Measurements from ENCODE around the gene BCL10. TPM values are rescaled to one million over a fixed set of nuclear protein-coding genes. Genes with fewer than 3 reads are reported as not detected.

The BCL10 gene
- total RNA-seq, 2 experiments from 2014 or later, result 30.6 to 32.3 TPM

- TF ChIP-seq, protein P1, sequence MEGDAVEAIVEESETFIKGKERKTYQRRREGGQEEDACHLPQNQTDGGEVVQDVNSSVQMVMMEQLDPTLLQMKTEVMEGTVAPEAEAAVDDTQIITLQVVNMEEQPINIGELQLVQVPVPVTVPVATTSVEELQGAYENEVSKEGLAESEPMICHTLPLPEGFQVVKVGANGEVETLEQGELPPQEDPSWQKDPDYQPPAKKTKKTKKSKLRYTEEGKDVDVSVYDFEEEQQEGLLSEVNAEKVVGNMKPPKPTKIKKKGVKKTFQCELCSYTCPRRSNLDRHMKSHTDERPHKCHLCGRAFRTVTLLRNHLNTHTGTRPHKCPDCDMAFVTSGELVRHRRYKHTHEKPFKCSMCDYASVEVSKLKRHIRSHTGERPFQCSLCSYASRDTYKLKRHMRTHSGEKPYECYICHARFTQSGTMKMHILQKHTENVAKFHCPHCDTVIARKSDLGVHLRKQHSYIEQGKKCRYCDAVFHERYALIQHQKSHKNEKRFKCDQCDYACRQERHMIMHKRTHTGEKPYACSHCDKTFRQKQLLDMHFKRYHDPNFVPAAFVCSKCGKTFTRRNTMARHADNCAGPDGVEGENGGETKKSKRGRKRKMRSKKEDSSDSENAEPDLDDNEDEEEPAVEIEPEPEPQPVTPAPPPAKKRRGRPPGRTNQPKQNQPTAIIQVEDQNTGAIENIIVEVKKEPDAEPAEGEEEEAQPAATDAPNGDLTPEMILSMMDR (IDR thresholded peaks at IDR 0.05), result no peak
- Mint-ChIP-seq H3K9me3 (no peaks in the 10 kb centered on the region), H3K27ac (peak overlapping the region; percentile 47), H3K4me3 (peak overlapping the region; percentile 35), H3K4me1 (ENCODE audit: low read depth) (peaks cover 25% of the 10 kb centered on the region), H3K27me3 (no peaks in the 10 kb centered on the region), H3K36me3 (ENCODE audit: low read depth) (peaks cover 8% of the 10 kb centered on the region)
- ChIA-PET POLR2A (no interaction called here), CTCF (interaction anchor here (1.4 kb wide), 1 partner anchor 20 kb away, joined by 3 read pairs; the partner anchor contains the start of gene C1orf52)
- ATAC-seq (no peak), DNase-seq (no peak)
- intact Hi-C loops (cut with micrococcal nuclease), result no loop called here
Observed at GRCh38 chr1:85279458-85280080, 3.1 kb upstream of the BCL10 start.

DNA sequence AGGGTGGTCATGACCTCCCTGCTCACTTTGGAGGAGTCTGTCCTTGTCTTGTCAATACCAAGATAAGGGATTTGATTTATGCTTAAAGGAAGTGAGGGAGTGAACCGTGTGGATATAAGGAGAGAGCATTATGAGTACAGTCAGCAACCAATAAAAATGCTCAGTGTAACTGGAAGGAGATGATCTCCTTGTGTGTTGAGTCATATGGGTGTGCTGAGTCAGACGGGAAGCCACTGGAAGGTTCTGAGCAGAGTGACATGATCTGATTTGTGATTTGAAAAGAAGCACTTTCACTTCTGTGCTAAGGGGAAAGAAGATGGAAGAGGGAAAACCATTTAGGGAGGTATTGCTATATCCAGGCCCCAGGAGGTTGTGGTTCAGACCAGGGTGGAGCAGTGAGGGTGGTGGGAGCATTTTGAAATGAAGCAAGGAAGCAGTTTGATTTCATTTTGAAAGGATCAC, 2.5 kb upstream of the BCL10 start:
- TF ChIP-seq, protein P1 (IDR thresholded peaks at IDR 0.05), result no peak
- Mint-ChIP-seq H3K4me1 (ENCODE audit: low read depth) (peaks cover 32% of the 10 kb centered on the region), H3K36me3 (ENCODE audit: low read depth) (peaks cover 13% of the 10 kb centered on the region), H3K9me3 (no peaks in the 10 kb centered on the region), H3K4me3 (peak overlapping the region; percentile 35), H3K27me3 (no peaks in the 10 kb centered on the region), H3K27ac (peak overlapping the region; percentile 47)
- DNase-seq (peak; percentile 73), ATAC-seq (peak; percentile 15)
- intact Hi-C loops (cut with micrococcal nuclease), result no loop called here
- ChIA-PET POLR2A (no interaction called here), CTCF (interaction anchor here (12.0 kb wide), 1 partner anchor 18 kb away, joined by 138 read pairs; the partner anchor contains the start of gene C1orf52)

DNA sequence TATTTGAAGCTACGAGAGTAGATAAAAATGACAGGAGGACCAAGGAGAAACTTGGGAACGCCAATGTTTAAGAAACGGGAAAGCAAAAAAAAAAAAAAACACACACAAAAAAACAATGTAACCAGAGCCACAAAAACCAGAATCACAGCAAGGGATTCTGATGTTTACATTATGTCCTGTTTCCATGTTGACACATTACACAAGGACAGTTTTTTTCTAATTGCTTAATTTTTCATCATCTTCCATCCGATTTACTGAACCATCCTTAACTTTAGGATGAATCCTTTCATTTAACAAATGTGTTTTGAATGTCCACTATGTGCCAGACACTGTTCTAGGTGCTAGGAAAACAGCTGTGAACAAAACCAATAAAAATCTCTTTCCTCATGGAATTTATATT, 1.4 kb upstream of the BCL10 start:
- no peak overlapping the region for H3K4me3 Mint-ChIP-seq
- peaks cover 21% of the 10 kb centered on the region for H3K36me3 Mint-ChIP-seq (ENCODE audit: low read depth)
- ATAC-seq, result no peak
- intact Hi-C loops (cut with micrococcal nuclease), result no loop called here
- POLR2A ChIA-PET, result interaction anchor here (0.7 kb wide), 1 partner anchor 10 kb away, joined by 3 read pairs; no protein-coding TSS in a partner anchor
- H3K27me3 Mint-ChIP-seq, result no peaks in the 10 kb centered on the region
- no peak overlapping the region for H3K27ac Mint-ChIP-seq
- DNase-seq, result no peak
- H3K9me3 Mint-ChIP-seq, result no peaks in the 10 kb centered on the region
- CTCF ChIA-PET, result interaction anchor here (1.1 to 12.0 kb wide), 4 partner anchors 16 to 333 kb away, joined by 3 to 138 read pairs (median 14); partner anchors contain the start of gene C1orf52
- TF ChIP-seq, protein P1 (IDR thresholded peaks at IDR 0.05), result no peak
- H3K4me1 Mint-ChIP-seq (ENCODE audit: low read depth), result peaks cover 42% of the 10 kb centered on the region

DNA sequence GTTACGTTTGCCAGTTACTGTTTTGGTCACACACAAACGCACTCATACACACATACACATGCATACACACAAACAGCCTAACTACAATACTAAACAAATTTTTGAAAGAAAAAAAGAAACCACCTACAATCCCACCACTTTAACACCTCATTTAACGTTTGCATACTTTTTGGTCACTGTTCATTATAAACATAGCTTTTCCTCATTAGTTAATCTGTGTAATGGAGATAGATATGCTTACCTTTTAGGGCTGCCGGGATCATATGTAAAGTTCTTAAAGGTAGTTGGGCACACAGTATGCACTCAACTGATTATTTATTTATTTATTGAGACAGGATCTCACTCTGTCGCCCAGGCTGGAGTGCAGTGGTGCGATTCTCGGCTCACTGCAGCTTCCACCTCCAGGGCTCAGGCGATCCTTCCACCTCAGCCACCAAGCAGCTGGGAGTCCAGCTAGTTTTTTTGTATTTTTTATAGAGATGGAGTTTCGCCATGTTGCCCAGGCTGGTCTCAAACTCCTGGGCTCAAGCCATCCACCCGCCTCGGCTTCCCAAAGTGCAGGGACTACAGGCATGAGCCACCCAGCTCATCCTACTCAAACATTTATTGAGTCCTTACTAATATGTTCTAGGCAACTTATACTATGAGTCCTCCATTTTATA, 677 bp upstream of the BCL10 start:
- TF ChIP-seq, protein P1 (IDR thresholded peaks at IDR 0.05), result no peak
- Mint-ChIP-seq H3K9me3 (no peaks in the 10 kb centered on the region), H3K36me3 (ENCODE audit: low read depth) (peaks cover 22% of the 10 kb centered on the region), H3K4me1 (ENCODE audit: low read depth) (peaks cover 46% of the 10 kb centered on the region), H3K27ac (peak overlapping the region; percentile 91), H3K27me3 (no peaks in the 10 kb centered on the region), H3K4me3 (peak overlapping the region; percentile 86)
- DNase-seq (no peak), ATAC-seq (no peak)
- intact Hi-C loops (cut with micrococcal nuclease), result no loop called here
- CTCF ChIA-PET, result interaction anchor here (2.4 to 12.0 kb wide), 4 partner anchors 16 to 332 kb away, joined by 11 to 138 read pairs (median 14); partner anchors contain the start of gene C1orf52
- POLR2A ChIA-PET, result interaction anchor here (0.7 to 3.8 kb wide), 5 partner anchors 18 to 1462 kb away, joined by 3 to 24 read pairs (median 4); partner anchors contain the start of genes C1orf52 and SYDE2
